ENCODE results near the gene SCYGR3. TPM values are rescaled to one million over a fixed set of nuclear protein-coding genes. Genes with fewer than 3 reads are reported as not detected.

SCYGR3 gene
- total RNA-seq, 3 donors from 2014 or later (not counting 1 experiment from before 2014, with no cell fraction given): not detected

DNA sequence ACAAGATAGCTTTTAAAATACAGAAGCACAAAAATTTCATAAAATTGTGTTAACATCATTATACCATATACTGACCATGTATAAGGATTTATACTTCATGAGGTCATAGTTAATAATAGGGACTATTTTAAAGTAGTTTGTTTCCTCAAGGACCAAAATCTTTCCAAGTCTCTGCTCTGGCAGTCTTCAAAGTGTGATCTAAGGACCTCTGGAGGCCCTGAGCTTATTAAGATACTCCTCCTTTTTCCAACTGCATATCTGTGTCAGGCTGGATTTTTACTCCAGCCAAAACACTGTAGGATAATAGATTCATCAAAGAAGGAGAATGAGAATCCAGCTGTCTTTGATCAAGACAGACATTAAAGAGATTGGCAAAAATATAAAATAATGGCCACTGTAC is 17.6 kb downstream of the SCYGR3 start:
- Mint-ChIP-seq H3K36me3 (no peaks in the 10 kb centered on the region), H3K4me1 (peaks cover 0 to 5% of the 10 kb centered on the region in 2 donors), H3K27ac (no peak overlapping the region), H3K4me3 (no peak overlapping the region), H3K27me3 (ENCODE audit: low read depth in 2 of 2) (peaks cover 12 to 24% of the 10 kb centered on the region in 2 donors), H3K9me3 (peaks cover 0 to 3% of the 10 kb centered on the region in 2 donors)
- no peak overlapping the region for H3K4me3 ChIP-seq (ENCODE audit: low read length)
- no peaks in the 10 kb centered on the region for H3K27me3 ChIP-seq (ENCODE audit: control insufficient read depth, insufficient read depth, low read length)
- no peaks in the 10 kb centered on the region for H3K9me3 ChIP-seq (ENCODE audit: control insufficient read depth, insufficient read depth, low read length)
- H3K27ac ChIP-seq (ENCODE audit: low read length): no peak overlapping the region
- DNase-seq: no peak
- ATAC-seq: no peak
- H3K36me3 ChIP-seq (ENCODE audit: control insufficient read depth, insufficient read depth, low read length): no peaks in the 10 kb centered on the region
- no peaks in the 10 kb centered on the region for H3K4me1 ChIP-seq (ENCODE audit: control insufficient read depth, insufficient read depth, low read length)
- TF ChIP-seq, protein P1, sequence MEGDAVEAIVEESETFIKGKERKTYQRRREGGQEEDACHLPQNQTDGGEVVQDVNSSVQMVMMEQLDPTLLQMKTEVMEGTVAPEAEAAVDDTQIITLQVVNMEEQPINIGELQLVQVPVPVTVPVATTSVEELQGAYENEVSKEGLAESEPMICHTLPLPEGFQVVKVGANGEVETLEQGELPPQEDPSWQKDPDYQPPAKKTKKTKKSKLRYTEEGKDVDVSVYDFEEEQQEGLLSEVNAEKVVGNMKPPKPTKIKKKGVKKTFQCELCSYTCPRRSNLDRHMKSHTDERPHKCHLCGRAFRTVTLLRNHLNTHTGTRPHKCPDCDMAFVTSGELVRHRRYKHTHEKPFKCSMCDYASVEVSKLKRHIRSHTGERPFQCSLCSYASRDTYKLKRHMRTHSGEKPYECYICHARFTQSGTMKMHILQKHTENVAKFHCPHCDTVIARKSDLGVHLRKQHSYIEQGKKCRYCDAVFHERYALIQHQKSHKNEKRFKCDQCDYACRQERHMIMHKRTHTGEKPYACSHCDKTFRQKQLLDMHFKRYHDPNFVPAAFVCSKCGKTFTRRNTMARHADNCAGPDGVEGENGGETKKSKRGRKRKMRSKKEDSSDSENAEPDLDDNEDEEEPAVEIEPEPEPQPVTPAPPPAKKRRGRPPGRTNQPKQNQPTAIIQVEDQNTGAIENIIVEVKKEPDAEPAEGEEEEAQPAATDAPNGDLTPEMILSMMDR (IDR thresholded peaks at IDR 0.05): no peak
- intact Hi-C loops (cut with micrococcal nuclease): no loop called here

- ATAC-seq: no peak
Observed at GRCh38 chr2:227595797-227596196, 18.8 kb downstream of the SCYGR3 start.

GRCh38 chr2:227592694-227593387 is 21.8 kb downstream of the SCYGR3 start:
- no peak for ATAC-seq
- H3K4me1 ChIP-seq (ENCODE audit: control insufficient read depth, insufficient read depth, low read length): no peaks in the 10 kb centered on the region
- no peaks in the 10 kb centered on the region for H3K9me3 ChIP-seq (ENCODE audit: control insufficient read depth, insufficient read depth, low read length)
- H3K36me3 ChIP-seq (ENCODE audit: control insufficient read depth, insufficient read depth, low read length): no peaks in the 10 kb centered on the region
- H3K27ac ChIP-seq (ENCODE audit: low read length): no peak overlapping the region
- Mint-ChIP-seq H3K4me1 (peaks cover 0 to 5% of the 10 kb centered on the region in 2 donors), H3K4me3 (no peak overlapping the region), H3K36me3 (no peaks in the 10 kb centered on the region), H3K27ac (no peak overlapping the region), H3K27me3 (ENCODE audit: low read depth in 2 of 2) (peaks cover 15 to 38% of the 10 kb centered on the region in 2 donors), H3K9me3 (peaks cover 0 to 3% of the 10 kb centered on the region in 2 donors)
- TF ChIP-seq, protein P1 (IDR thresholded peaks at IDR 0.05): no peak
- intact Hi-C loops (cut with micrococcal nuclease): no loop called here
- WGBS (ENCODE audit: insufficient coverage): 82% methylated on average over 1 of the region's 1 CpG
- H3K27me3 ChIP-seq (ENCODE audit: control insufficient read depth, insufficient read depth, low read length): no peaks in the 10 kb centered on the region
- no peak for DNase-seq
- H3K4me3 ChIP-seq (ENCODE audit: low read length): no peak overlapping the region

More at GRCh38 chr2:227595797-227596196, 18.8 kb downstream of the SCYGR3 start:
- Histone ChIP-seq H3K27me3 (ENCODE audit: control insufficient read depth, insufficient read depth, low read length) (no peaks in the 10 kb centered on the region), H3K36me3 (ENCODE audit: control insufficient read depth, insufficient read depth, low read length) (no peaks in the 10 kb centered on the region), H3K4me3 (ENCODE audit: low read length) (no peak overlapping the region), H3K27ac (ENCODE audit: low read length) (no peak overlapping the region), H3K4me1 (ENCODE audit: control insufficient read depth, insufficient read depth, low read length) (no peaks in the 10 kb centered on the region), H3K9me3 (ENCODE audit: control insufficient read depth, insufficient read depth, low read length) (no peaks in the 10 kb centered on the region)
- Mint-ChIP-seq H3K9me3 (peaks cover 0 to 3% of the 10 kb centered on the region in 2 donors), H3K27ac (no peak overlapping the region), H3K4me1 (peaks cover 0 to 5% of the 10 kb centered on the region in 2 donors), H3K4me3 (no peak overlapping the region), H3K27me3 (ENCODE audit: low read depth in 2 of 2) (peaks cover 15 to 29% of the 10 kb centered on the region in 2 donors), H3K36me3 (no peaks in the 10 kb centered on the region)
- intact Hi-C loops (cut with micrococcal nuclease): no loop called here
- WGBS (ENCODE audit: insufficient coverage): 57% methylated on average over 2 of the region's 4 CpGs
- TF ChIP-seq, protein P1 (IDR thresholded peaks at IDR 0.05): no peak
- no peak for DNase-seq

GRCh38 chr2:227582369-227582768 is 32.3 kb downstream of the SCYGR3 start:
- H3K27ac Mint-ChIP-seq: no peak overlapping the region

More at GRCh38 chr2:227582369-227582768, 32.3 kb downstream of the SCYGR3 start:
- Histone ChIP-seq H3K4me3 (ENCODE audit: low read length) (no peak overlapping the region), H3K27me3 (ENCODE audit: control insufficient read depth, insufficient read depth, low read length) (no peaks in the 10 kb centered on the region), H3K36me3 (ENCODE audit: control insufficient read depth, insufficient read depth, low read length) (no peaks in the 10 kb centered on the region), H3K9me3 (ENCODE audit: control insufficient read depth, insufficient read depth, low read length) (peaks cover 20% of the 10 kb centered on the region), H3K4me1 (ENCODE audit: control insufficient read depth, insufficient read depth, low read length) (no peaks in the 10 kb centered on the region), H3K27ac (ENCODE audit: low read length) (no peak overlapping the region)
- peaks cover 2 to 8% of the 10 kb centered on the region in 2 donors for H3K9me3 Mint-ChIP-seq
- H3K36me3 Mint-ChIP-seq: peaks cover 15% of the 10 kb centered on the region
- H3K27me3 Mint-ChIP-seq (ENCODE audit: low read depth in 2 of 2): peaks cover 17 to 38% of the 10 kb centered on the region in 2 donors
- DNase-seq: no peak
- intact Hi-C loops (cut with micrococcal nuclease): no loop called here
- H3K4me3 Mint-ChIP-seq: no peak overlapping the region
- ATAC-seq: no peak
- TF ChIP-seq, protein P1 (IDR thresholded peaks at IDR 0.05): no peak
- H3K4me1 Mint-ChIP-seq: no peaks in the 10 kb centered on the region
